Activated naive CD8-positive, alpha-beta T cell (primary cell): ENCODE results near the gene SNRPD1.
"Not testable (repeated sequence)": the region's sequence is repeated elsewhere in the genome, so short reads cannot be mapped to it uniquely, and the experiment has no call there.

ENCODE experiments used
- H3K27ac Mint-ChIP-seq: one replicate; pipeline ENCODE4 v1.8.0; 2021; ENCODE audit warnings: mixed read lengths
- H3K27me3 Mint-ChIP-seq: one replicate; pipeline ENCODE4 v1.8.0; 2021; ENCODE audit warnings: mixed read lengths
- H3K36me3 Mint-ChIP-seq: one replicate; pipeline ENCODE4 v1.8.0; 2021; ENCODE audit warnings: mixed read lengths
- H3K4me1 Mint-ChIP-seq: one replicate; pipeline ENCODE4 v1.8.0; 2021; ENCODE audit warnings: low read depth, mixed read lengths
- H3K4me3 Mint-ChIP-seq: one replicate; pipeline ENCODE4 v1.8.0; 2021; ENCODE audit warnings: mild to moderate bottlenecking, mixed read lengths
- H3K9me3 Mint-ChIP-seq: one replicate; pipeline ENCODE4 v1.8.0; 2021; ENCODE audit warnings: low read depth, mixed read lengths

The SNRPD1 gene

DNA sequence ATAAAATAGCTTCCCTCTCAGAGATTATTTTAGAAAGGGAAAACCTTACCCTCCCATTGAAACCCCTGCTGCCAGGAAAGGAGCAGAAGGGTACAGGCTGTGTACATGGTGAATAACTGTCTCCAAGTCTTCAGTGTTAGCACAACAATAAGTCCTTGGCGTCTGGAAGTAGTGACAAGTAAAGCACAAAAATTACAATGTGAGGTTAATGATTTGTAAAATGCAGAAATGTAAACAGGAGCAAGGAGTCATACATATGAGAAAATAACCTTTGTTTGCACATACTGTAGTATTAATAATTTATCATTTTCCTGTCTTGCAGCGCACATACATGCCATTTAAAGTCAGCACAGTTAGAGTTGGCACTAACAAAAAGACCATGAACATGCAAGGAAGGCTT lies 52.0 kb downstream of the SNRPD1 start:
- no peak overlapping the region for H3K4me3 Mint-ChIP-seq
- H3K27ac Mint-ChIP-seq: no peak overlapping the region
- H3K36me3 Mint-ChIP-seq: no peaks in the 10 kb centered on the region
- no peaks in the 10 kb centered on the region for H3K4me1 Mint-ChIP-seq
- H3K9me3 Mint-ChIP-seq: no peaks in the 10 kb centered on the region
- H3K27me3 Mint-ChIP-seq: no peaks in the 10 kb centered on the region

DNA sequence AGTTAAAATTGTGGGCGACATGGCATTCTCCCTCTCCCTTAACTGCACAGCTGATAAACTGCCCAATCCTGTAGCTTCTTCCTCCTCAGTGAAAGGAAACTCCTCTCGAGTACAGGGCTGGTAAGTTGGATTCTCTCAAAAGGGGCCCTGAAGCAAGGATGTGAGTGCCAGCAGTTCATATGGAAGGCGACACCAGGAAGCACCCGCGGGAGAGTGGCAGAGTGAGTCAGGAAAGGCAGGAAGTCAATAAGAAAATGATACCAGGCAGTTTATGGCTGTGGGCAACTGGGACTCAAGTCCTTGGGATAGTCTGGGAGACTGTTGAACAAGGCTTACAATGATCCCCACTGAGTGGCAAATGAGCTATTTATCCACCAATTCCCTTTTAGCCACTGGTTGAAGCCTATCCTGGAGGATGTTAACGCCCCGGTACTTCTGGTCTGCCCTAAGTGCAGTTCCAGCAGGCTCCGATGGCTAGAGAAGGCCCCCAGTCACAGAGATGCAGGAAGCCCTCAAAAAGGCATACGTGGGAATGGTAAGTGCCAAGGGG lies 57.7 kb downstream of the SNRPD1 start:
- no peak overlapping the region for H3K4me3 Mint-ChIP-seq
- H3K27ac Mint-ChIP-seq: no peak overlapping the region
- no peaks in the 10 kb centered on the region for H3K4me1 Mint-ChIP-seq
- no peaks in the 10 kb centered on the region for H3K27me3 Mint-ChIP-seq
- H3K36me3 Mint-ChIP-seq: no peaks in the 10 kb centered on the region
- H3K9me3 Mint-ChIP-seq: no peaks in the 10 kb centered on the region

DNA sequence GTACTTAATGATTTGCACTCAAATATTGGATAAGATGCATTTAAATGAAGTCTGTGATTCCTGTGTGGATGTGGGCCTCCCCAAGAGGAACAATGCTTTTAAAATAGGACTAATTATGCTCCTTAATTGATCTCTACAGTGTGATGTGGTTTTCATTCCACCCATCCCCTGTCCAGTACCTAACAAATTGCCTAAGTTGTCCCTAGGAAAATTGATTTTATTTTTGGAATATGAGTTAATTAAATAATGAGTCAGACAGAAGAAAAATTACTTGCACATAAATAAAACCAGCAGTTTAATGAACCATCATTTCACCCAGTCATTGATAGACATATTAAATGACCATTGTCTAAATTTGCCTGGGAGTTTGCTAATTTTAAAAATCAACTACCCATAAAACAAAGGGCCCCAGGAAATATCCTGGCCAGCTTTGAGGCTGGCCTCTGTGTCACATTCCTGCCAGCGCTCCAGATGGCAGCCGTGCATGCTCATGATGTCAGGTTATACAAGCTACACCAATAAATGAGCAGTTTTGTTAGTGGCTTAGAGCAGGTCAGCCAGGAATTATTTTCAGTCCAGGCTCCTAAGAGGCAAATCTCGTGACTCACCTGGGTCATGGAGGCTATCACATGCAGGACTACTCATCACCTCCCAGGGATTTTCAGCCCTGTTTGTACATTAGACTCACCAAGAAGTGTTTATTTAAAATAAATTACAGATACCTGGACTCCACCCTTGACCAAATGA lies 60.6 kb downstream of the SNRPD1 start:
- no peaks in the 10 kb centered on the region for H3K9me3 Mint-ChIP-seq
- no peak overlapping the region for H3K27ac Mint-ChIP-seq
- no peaks in the 10 kb centered on the region for H3K27me3 Mint-ChIP-seq
- no peaks in the 10 kb centered on the region for H3K4me1 Mint-ChIP-seq
- peaks cover 2% of the 10 kb centered on the region for H3K36me3 Mint-ChIP-seq
- H3K4me3 Mint-ChIP-seq: no peak overlapping the region

DNA sequence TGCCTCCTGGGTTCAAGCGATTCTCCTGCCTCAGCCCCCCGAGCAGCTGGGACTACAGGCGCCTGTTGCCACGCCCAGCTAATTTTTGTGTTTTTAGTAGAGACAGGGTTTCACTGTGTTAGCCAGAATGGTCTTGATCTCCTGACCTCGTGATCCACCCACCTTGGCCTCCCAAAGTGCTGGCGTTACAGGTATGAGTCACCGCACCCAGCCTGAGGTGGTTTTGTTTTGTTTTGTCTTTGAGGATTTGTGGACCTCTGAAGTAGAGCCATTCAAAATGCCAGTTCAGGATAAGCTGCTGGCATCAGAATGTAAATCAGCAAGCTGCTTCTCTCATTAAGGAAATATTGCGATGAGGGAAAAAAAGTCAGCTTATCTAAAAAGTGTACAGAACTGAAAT lies 63.2 kb downstream of the SNRPD1 start:
- H3K4me3 Mint-ChIP-seq, H3K36me3 Mint-ChIP-seq, H3K9me3 Mint-ChIP-seq, H3K4me1 Mint-ChIP-seq, H3K27me3 Mint-ChIP-seq, H3K27ac Mint-ChIP-seq: not testable (repeated sequence)

DNA sequence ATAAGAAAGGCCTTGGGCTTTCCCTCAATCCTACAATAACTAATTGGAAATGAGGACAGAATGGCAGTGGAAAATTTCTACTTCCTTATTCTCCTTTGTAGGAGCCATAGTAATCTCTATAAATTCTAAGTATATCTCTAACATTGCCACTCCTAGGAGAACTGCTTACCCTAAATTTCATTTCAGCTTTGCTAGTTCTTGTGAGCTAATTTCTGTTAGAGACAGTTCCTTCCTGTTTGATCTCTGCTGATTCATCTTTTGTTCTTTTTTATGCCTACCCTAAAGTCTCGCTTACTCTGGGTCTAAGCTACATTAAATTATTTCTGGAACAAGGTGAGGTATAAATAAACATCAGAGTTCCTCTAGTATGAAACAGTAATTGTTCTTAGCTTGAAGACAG lies 66.7 kb downstream of the SNRPD1 start:
- H3K4me3 Mint-ChIP-seq: no peak overlapping the region
- H3K27ac Mint-ChIP-seq: no peak overlapping the region
- no peaks in the 10 kb centered on the region for H3K9me3 Mint-ChIP-seq
- peaks cover 2% of the 10 kb centered on the region for H3K36me3 Mint-ChIP-seq
- H3K4me1 Mint-ChIP-seq: peaks cover 1% of the 10 kb centered on the region
- H3K27me3 Mint-ChIP-seq: no peaks in the 10 kb centered on the region

DNA sequence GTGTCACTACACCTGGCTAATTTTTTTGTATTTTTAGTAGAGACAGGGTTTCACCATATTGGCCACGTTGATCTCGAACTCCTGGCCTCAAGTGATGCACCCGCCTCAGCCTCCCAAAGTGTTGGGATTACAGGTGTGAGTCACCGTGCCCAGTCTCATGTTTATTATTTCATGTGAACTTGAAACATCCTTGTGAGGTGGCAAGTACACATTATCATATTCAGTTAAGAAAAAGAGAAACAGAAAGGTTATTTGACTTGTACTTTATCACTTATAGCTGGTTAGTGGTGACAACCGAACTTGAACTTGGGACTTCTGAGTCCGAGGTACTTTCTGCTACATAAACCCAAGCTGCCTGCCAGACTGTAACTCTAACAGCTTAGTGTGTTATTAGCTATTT lies 68.0 kb downstream of the SNRPD1 start:
- Mint-ChIP-seq H3K36me3 (peaks cover 4% of the 10 kb centered on the region), H3K27ac (no peak overlapping the region), H3K27me3 (no peaks in the 10 kb centered on the region), H3K4me3 (no peak overlapping the region), H3K4me1 (peaks cover 7% of the 10 kb centered on the region), H3K9me3 (no peaks in the 10 kb centered on the region)

DNA sequence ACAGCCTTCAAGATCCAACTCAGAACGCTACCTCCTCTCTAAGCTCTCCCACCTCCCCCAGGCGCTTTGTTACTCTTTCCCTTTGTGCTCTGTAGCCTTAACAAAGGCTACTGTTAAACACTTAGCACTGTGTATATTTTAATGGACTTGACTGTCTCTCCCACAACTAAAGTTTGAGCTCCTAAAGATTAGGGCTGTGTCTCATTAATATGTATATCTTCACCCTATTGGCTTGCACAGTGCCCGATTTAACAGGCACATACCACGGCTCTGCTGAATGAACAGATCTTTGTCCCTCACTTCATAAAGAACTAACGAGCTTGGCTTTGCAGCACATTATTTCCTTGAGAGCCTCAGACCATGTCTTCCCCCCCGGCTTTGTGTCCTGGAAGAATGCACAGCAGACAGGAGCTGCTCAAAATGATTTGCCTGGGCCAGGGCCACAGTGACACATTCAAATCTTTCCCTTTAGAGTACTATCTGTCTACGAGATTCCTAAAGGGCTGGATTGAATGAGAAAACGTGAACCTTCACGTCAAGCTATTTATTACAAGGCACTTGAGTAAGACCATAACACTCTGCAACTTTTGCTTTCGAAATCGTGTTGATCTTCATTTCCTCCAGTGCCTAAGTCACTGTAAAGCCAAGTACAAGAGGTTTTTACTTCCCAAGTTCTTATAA lies 70.4 kb downstream of the SNRPD1 start:
- Mint-ChIP-seq H3K36me3 (peaks cover 3% of the 10 kb centered on the region), H3K4me3 (no peak overlapping the region), H3K27me3 (no peaks in the 10 kb centered on the region), H3K9me3 (no peaks in the 10 kb centered on the region), H3K27ac (no peak overlapping the region), H3K4me1 (peaks cover 7% of the 10 kb centered on the region)
